K562 (cell line): ENCODE measurements around the gene PARP1.
"Not testable (repeated sequence)": the region's sequence is repeated elsewhere in the genome, so short reads cannot be mapped to it uniquely, and the experiment has no call there.

Experiments used
- BRF2 ChIP-seq: IDR thresholded peaks from 3 replicates; pipeline ENCODE4 v1.6.1; 2011; ENCODE audit warnings: borderline replicate concordance, mild to moderate bottlenecking; ENCODE audit not compliant: insufficient read length, insufficient read depth
- SAP30 ChIP-seq: fragments of 200-600 bp; sonication (generic); IDR thresholded peaks from 2 replicates; pipeline ENCODE4 v1.6.1; 2012; ENCODE audit warnings: borderline replicate concordance, low read depth, mild to moderate bottlenecking, moderate library complexity, low read length, control low read depth, inconsistent platforms; ENCODE audit not compliant: insufficient read depth, poor library complexity, severe bottlenecking
- ZNF263 ChIP-seq: sonication (generic); formaldehyde crosslinking; IDR thresholded peaks from 2 replicates; pipeline ENCODE4 v1.8.0; 2022; ENCODE audit warnings: mild to moderate bottlenecking, missing genetic modification reagents, borderline replicate concordance

DNA sequence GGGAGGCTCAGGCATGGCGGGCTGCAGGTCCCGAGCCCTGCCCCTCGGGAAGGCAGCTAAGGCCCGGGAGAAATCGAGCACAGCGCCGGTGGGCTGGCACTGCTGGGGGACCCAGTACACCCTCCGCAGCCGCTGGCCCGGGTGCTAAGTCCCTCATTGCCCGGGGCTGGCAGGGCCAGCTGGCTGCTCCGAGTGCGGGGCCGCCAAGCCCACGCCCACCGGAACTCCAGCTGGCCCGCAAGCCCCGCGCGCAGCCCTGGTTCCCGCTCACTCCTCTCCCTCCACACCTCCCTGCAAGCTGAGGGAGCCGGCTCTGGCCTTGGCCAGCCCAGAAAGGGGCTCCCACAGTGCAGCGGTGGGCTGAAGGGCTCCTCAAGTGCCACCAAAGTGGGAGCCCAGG, 18.5 kb upstream of the PARP1 start:
- TF ChIP-seq ZNF263 (CRISPR knock-in tag); SAP30; BRF2: not testable (repeated sequence)
